Measurements from ENCODE around the gene MADD.
"Not testable (repeated sequence)": the region's sequence is repeated elsewhere in the genome, so short reads cannot be mapped to it uniquely, and the experiment has no call there.

Gene MADD

GRCh38 chr11:47318166-47318565 lies 48.2 kb downstream of the MADD start:
- DNase-seq (ENCODE audit: low read depth): no peak

DNA sequence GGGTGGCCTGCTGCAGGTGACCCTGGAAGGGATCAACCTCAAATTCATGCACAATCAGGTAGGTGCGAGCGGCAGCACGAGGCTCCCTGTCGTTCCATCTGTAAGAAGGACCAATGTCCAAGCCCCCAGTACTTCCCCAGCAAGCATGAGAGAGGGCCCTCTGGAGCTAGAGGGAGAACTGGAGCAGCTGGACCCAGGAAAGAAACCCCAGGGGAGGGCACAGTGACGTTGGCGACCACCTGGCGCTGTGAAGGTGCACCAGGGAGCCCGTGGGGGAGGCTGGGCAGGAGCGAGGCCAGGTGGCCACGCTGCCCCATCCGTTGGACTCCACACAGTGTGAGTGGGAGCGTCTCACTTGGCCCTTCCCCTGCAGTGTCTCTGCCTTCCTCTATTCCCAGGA lies 54.6 kb downstream of the MADD start:
- no peak for DNase-seq (ENCODE audit: low read depth)

DNA sequence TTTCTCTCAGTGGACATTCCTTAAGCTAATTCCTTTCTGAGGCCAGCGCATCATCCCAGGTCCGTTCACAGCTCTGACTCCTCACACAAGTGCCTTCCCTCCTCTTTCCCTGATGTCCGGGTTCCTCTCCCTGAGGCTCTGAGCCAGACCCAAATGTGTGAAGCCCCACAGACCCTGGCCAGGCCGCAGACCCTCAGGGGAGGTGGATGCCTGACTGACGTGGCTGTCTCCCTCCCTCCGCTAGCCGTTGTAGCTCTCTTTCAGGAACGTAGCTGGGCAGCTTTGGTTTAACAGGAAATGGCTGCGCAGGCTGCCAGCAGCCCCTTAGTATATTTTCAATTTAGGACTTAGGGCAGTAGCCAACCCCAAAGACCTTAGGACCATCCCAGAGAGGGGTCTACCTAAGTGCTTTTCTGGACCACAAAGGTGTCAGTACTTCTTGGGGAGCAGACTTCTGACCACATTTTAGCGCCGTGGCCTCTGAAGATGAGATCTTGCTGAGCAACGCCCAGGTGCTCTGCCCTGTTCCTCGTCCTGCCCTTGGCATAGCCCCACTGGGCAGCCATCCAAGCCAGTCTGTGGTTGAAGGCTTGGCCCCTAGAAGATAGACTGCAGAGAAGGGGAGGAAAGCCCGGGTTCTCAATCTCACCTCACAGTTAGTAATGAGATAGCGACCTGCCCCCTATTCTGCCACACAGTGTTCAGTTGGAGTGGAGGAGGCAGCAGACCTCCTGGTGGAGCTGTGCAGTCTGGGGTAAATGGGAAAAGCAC lies 55.5 kb downstream of the MADD start:
- DNase-seq (ENCODE audit: low read depth): no peak

- no peak for DNase-seq (ENCODE audit: low read depth)
Measured at GRCh38 chr11:47326198-47326597, 56.3 kb downstream of the MADD start.

GRCh38 chr11:47327025-47327424 lies 57.1 kb downstream of the MADD start:
- DNase-seq (ENCODE audit: low read depth): no peak

GRCh38 chr11:47327949-47328348 lies 58.0 kb downstream of the MADD start:
- no peak for DNase-seq (ENCODE audit: low read depth)

GRCh38 chr11:47328449-47329390 lies 58.8 kb downstream of the MADD start:
- DNase-seq (ENCODE audit: low read depth): no peak

GRCh38 chr11:47329431-47329986 lies 59.6 kb downstream of the MADD start:
- DNase-seq (ENCODE audit: low read depth): no peak

GRCh38 chr11:47329987-47330931 lies 60.3 kb downstream of the MADD start:
- DNase-seq (ENCODE audit: low read depth): no peak

GRCh38 chr11:47331454-47332302 lies 61.7 kb downstream of the MADD start:
- DNase-seq (ENCODE audit: low read depth): no peak

GRCh38 chr11:47332303-47332711 lies 62.4 kb downstream of the MADD start:
- DNase-seq (ENCODE audit: low read depth): no peak

- DNase-seq (ENCODE audit: low read depth): no peak
Measured at GRCh38 chr11:47332791-47333525, 63.0 kb downstream of the MADD start.

DNA sequence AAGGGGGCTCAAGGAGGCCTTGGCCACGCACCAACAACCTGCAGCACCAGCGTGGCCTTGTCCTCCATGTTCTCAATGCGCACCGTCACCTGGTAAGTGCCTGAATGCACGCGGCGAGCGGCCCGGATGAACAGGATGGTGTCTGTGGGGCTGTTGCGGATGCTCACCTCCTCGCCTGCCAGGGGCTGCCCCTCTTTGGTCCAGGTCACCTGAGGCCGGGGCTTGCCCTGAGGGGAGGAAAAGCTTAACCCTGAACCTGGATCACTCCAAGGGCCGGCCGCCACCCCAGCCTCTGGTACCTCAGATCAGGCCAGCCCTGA lies 63.6 kb downstream of the MADD start:
- DNase-seq (ENCODE audit: low read depth): no peak

GRCh38 chr11:47333886-47334443 lies 64.0 kb downstream of the MADD start:
- no peak for DNase-seq (ENCODE audit: low read depth)

DNA sequence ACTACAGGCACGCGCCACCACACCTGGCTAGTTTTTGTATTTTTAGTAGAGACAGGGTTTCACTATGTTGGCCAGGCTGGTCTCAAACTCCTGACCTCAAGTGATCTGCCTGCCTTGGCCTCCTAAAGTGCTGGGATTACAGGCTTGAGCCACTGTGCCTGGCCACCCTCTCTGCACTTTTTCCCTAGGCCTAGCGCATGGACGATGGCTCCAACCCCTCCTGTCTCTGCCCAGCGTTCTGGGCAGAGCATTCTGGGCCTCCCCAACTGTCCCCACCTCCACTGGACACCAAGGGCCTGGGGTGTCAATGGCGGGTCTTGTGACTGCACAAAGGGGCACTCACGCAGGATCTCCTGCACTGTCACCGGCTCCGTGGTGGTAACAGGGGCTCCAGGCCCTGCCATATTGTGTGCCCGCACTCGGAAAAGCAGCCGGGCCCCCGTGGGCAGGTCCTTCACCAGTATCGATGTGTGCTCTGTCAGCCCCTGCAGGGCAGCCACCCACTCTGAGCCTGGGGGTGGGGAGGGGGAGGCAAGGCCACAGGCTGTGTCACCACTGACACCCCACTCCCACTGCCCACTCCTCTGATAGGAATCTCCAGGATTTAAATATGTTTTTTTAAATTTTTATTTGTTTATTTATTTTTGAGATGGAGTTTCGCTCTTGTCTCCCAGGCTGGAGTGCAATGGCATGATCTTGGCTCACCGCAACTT lies 64.9 kb downstream of the MADD start:
- DNase-seq (ENCODE audit: low read depth): not testable (repeated sequence)

DNA sequence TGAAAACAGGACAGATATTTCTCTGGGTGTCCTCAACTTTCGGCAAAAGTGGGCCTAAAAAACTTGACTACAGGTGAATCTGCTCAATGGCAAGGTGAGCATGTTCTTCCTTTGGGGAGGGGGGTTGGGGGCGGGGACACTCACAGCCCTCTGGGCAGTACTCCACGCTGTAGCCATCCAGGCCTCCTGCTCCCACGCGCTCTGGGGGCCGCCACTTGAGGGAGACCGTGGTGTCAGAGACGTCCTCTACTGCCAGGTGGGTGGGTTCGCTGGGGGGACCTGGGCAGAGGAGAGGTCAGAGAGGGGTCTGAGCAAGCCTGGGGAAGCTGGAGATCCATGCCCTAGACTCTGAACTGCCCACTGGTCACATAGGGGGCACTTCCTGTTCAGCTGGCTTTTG lies 65.8 kb downstream of the MADD start:
- DNase-seq (ENCODE audit: low read depth): no peak

DNA sequence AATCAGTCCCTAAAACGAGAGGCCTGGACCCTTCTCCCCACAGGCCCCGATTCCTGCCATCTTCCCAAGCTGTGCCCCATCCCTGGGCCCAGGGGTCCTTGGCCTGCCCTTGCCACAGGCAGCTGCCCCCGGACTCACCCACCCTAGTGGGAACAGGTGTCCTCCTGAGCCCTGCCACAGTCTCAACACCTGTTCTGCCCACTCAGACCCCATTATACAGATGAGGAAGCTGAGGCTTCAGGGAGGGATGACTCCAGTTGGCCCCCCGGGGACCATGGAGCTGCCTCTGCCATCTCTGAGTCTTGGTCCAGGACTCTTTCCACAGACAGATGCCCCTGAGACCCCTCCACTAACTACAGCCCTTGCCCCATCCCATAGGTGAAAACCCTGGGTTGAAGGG lies 66.7 kb downstream of the MADD start:
- no peak for DNase-seq (ENCODE audit: low read depth)

- DNase-seq (ENCODE audit: low read depth): no peak
Measured at GRCh38 chr11:47337229-47337924, 67.4 kb downstream of the MADD start.
